K562 (cell line): ENCODE data around the gene GTF2A1L. TPM values are rescaled to one million over a fixed set of nuclear protein-coding genes. Genes with fewer than 3 reads are reported as not detected.

ENCODE experiments used
- ATAC-seq: fragments of 200-7000 bp; cut with Tn5 transposase; 3 replicates; pipeline ENCODE4 v1.9.1; 2020; ENCODE audit warnings: moderate library complexity
- BruUV-seq: library from RNA; stranded (reverse); fragments of 400-500 nt; replicated peaks from 2 replicates; lab custom pipeline; 2021; lab: Mats Ljungman, UMichigan
- CTCF ChIA-PET: fragments of 300-600 bp; formaldehyde crosslinking; extraction: SDS; loops from one replicate; lab custom pipeline; 2021; ENCODE audit warnings: low intra/inter-chr PET ratio; lab: Yijun Ruan, JAX
- POLR2A ChIA-PET: fragments of 300-600, 350-650 bp; sonication (Branson Sonifier 250); formaldehyde crosslinking; extraction: SDS; loops from one replicate; lab custom pipeline; 2021; ENCODE audit warnings: antibody characterized with exemption, inconsistent platforms; lab: Yijun Ruan, JAX
- DNase-seq, 4 experiments: peaks; one replicate each; pipeline versions ENCODE4 v3.0.0 to v3.0.0-alpha.2; 2011 to 2018; ENCODE audit warnings: low spot score in 3 of 4, mixed read lengths in 3 of 4; ENCODE audit errors: extremely low read depth in 1 of 4
- FAIRE-seq: peaks from 2 replicates; lab custom pipeline; 2011; peaks lifted over from hg19 to GRCh38; lab: Jason Lieb, UNC
- H2AFZ ChIP-seq: 2 replicates; pipeline ENCODE4 v1.6.0; 2011; ENCODE audit warnings: low read depth, low read length, control low read depth, inconsistent platforms
- H3K27ac ChIP-seq: fragments of 200-600 bp; 3 replicates; pipeline ENCODE4 v1.8.0; 2011; ENCODE audit warnings: low read depth, mild to moderate bottlenecking, control low read depth, inconsistent platforms, low read length, moderate library complexity, mixed read lengths; ENCODE audit errors: extremely low read depth
- H3K27me3 ChIP-seq, 2 experiments: fragments of 300-600 bp in 1 of 2; 2 replicates in 1 of 2; 3 replicates in 1 of 2; pipeline versions ENCODE4 v1.6.0 to v1.8.0; 2011; ENCODE audit warnings: inconsistent platforms in 2 of 2, low read length in 2 of 2, mild to moderate bottlenecking in 1 of 2, mixed read lengths in 1 of 2, moderate library complexity in 1 of 2; ENCODE audit not compliant: control insufficient read depth in 2 of 2, insufficient read depth in 2 of 2
- H3K36me3 ChIP-seq: fragments of 300-600 bp; 3 replicates; pipeline ENCODE4 v1.8.0; 2011; ENCODE audit warnings: mild to moderate bottlenecking, low read length, inconsistent platforms; ENCODE audit not compliant: control insufficient read depth, insufficient read depth
- H3K4me1 ChIP-seq, 2 experiments: fragments of 200-600 bp in 1 of 2; replicated peaks in 1 of 2; 2 replicates in 1 of 2; 3 replicates in 1 of 2; pipeline versions ENCODE4 v1.5.1 to v1.8.0; 2011; ENCODE audit warnings: inconsistent platforms in 2 of 2, low read length in 2 of 2, mild to moderate bottlenecking in 1 of 2, mixed read lengths in 1 of 2, moderate library complexity in 1 of 2; ENCODE audit not compliant: control insufficient read depth in 2 of 2, insufficient read depth in 2 of 2
- H3K4me2 ChIP-seq: 2 replicates; pipeline ENCODE4 v1.6.1; 2011; ENCODE audit warnings: low read length, control low read depth, inconsistent platforms, mixed read lengths; ENCODE audit not compliant: insufficient read depth
- H3K4me3 ChIP-seq: fragments of 200-600 bp; sonication (generic), shearing (Covaris generic); 2 replicates; pipeline ENCODE4 v1.5.1; 2016; ENCODE audit warnings: control low read depth, inconsistent platforms
- H3K79me2 ChIP-seq: fragments of 200-600 bp; 3 replicates; pipeline ENCODE4 v1.8.0; 2011; ENCODE audit warnings: low read length, inconsistent platforms; ENCODE audit not compliant: control insufficient read depth, insufficient read depth
- H3K9ac ChIP-seq, 2 experiments: 2 replicates each; pipeline versions ENCODE4 v1.6.0 to v1.6.1; 2011; ENCODE audit warnings: low read depth in 2 of 2, low read length in 2 of 2, control low read depth in 1 of 2, inconsistent platforms in 1 of 2, mild to moderate bottlenecking in 1 of 2, mixed read lengths in 1 of 2; ENCODE audit not compliant: insufficient read depth in 1 of 2
- H3K9me1 ChIP-seq: one replicate; pipeline ENCODE4 v1.6.0; 2011; ENCODE audit warnings: inconsistent platforms, mild to moderate bottlenecking, low read length, moderate library complexity; ENCODE audit not compliant: control insufficient read depth, insufficient read depth
- H3K9me3 ChIP-seq: replicated peaks from 2 replicates; pipeline ENCODE4 v1.5.1; 2011; ENCODE audit warnings: low read depth, low read length, inconsistent platforms; ENCODE audit not compliant: control insufficient read depth, insufficient read depth
- H4K20me1 ChIP-seq: replicated peaks from 2 replicates; pipeline ENCODE4 v1.6.1; 2011; ENCODE audit warnings: low read length, inconsistent platforms, mixed read lengths; ENCODE audit not compliant: control insufficient read depth, insufficient read depth
- DACH1 ChIP-seq: fragments of 450-650 bp; IDR thresholded peaks from 2 replicates; pipeline ENCODE4 v1.6.1; 2018; ENCODE audit not compliant: partially characterized antibody
- EWSR1 ChIP-seq: fragments of 450-650 bp; IDR thresholded peaks from 2 replicates; pipeline ENCODE4 v1.6.1; 2018; ENCODE audit warnings: borderline replicate concordance, mild to moderate bottlenecking, low read depth, moderate library complexity; ENCODE audit not compliant: partially characterized antibody
- FOXM1 ChIP-seq, 2 experiments: fragments of 450-650 bp in 1 of 2; sonication (generic) in 1 of 2; formaldehyde crosslinking in 1 of 2; IDR thresholded peaks; 2 replicates each; pipeline versions ENCODE4 v1.6.1 to v1.9.0; 2017 to 2022; ENCODE audit warnings: low read depth in 2 of 2, mild to moderate bottlenecking in 2 of 2, missing genetic modification reagents in 1 of 2, moderate library complexity in 1 of 2
- KLF6 ChIP-seq: fragments of 250-450 bp; sonication (Bioruptor Pico); IDR thresholded peaks from 2 replicates; pipeline ENCODE4 v1.4.0; 2020; ENCODE audit warnings: mild to moderate bottlenecking, moderate library complexity, borderline replicate concordance
- MCM7 ChIP-seq, 2 experiments: fragments of 450-650 bp; IDR thresholded peaks; 2 replicates each; pipeline ENCODE4 v1.6.1; 2016 to 2018
- NFATC3 ChIP-seq: fragments of 450-650 bp; IDR thresholded peaks from 2 replicates; pipeline ENCODE4 v1.6.1; 2017; ENCODE audit warnings: mild to moderate bottlenecking
- RBM22 ChIP-seq: fragments of 200-400 bp; formaldehyde crosslinking; IDR thresholded peaks from 2 replicates; pipeline ENCODE4 v1.6.1; 2018; ENCODE audit warnings: low read length, low read depth; ENCODE audit not compliant: poor library complexity, severe bottlenecking
- RCOR1 ChIP-seq, 2 experiments: IDR thresholded peaks; 2 replicates each; pipeline ENCODE4 v1.6.1; 2012; ENCODE audit warnings: low read depth in 2 of 2, low read length in 2 of 2, borderline replicate concordance in 1 of 2, improper control_type of control experiment in 1 of 2
- ZNF143 ChIP-seq: sonication (generic); formaldehyde crosslinking; IDR thresholded peaks from 2 replicates; pipeline ENCODE4 v1.9.0; 2022; ENCODE audit warnings: mild to moderate bottlenecking, missing genetic modification reagents
- ZNF263 ChIP-seq: sonication (generic); formaldehyde crosslinking; IDR thresholded peaks from 2 replicates; pipeline ENCODE4 v1.8.0; 2022; ENCODE audit warnings: mild to moderate bottlenecking, missing genetic modification reagents, borderline replicate concordance
- ZNF311 ChIP-seq: fragments of 250-450 bp; sonication (Bioruptor Pico); IDR thresholded peaks from 2 replicates; pipeline ENCODE4 v1.4.0; 2020; ENCODE audit warnings: mild to moderate bottlenecking, moderate library complexity
- ZNF79 ChIP-seq: fragments of 250-450 bp; sonication (Bioruptor Pico); IDR thresholded peaks from 2 replicates; pipeline ENCODE4 v1.4.0; 2020; ENCODE audit warnings: low read depth, mild to moderate bottlenecking, moderate library complexity
- WGBS: fragments of 100-300 bp; shearing (Covaris generic); methylation state at CpG from one replicate; pipeline ENCODE4 v1.1.6; 2016; ENCODE audit warnings: low coverage, mixed read lengths; ENCODE audit not compliant: insufficient coverage; ENCODE audit errors: missing lambda C conversion rate; 5-methylcytosine and 5-hydroxymethylcytosine counted together
- in situ Hi-C: fragments of 300-500 bp; cut with MboI; formaldehyde crosslinking; loops from 4 replicates; pipeline ENCODE4 v1.15.0; 2018; ENCODE audit warnings: inconsistent platforms, mixed read lengths
- intact Hi-C: fragments of 100-400 bp; cut with micrococcal nuclease; formaldehyde crosslinking; loops from 2 replicates; pipeline ENCODE4 v1.14.2; 2022
- polyA plus RNA-seq, 8 experiments: library from polyadenylated mRNA; depleted of rRNA in 4 of 8; stranded (reverse) in 5 of 8; unstranded in 3 of 8; fragments of >200 nt; fragmentation: Nextera tagmentation in 2 of 8; fragmentation: Illumina TruSeq in 1 of 8; extraction: Ambion mirVana in 2 of 8; extraction: Trizol in 1 of 8; gene quantifications; 2 replicates each; pipeline versions ENCODE4 v1.2.1 to v1.2.3, GENCODE V29; 2011 to 2014; ENCODE audit warnings: inconsistent platforms in 1 of 8, missing spikeins in 1 of 8
- total RNA-seq, 7 experiments: library from RNA; depleted of rRNA in 6 of 7; stranded (reverse); fragments of >200 nt in 6 of 7; fragmentation: Illumina TruSeq in 2 of 7; extraction: Trizol in 2 of 7; gene quantifications; 2 replicates each; pipeline versions ENCODE4 v1.2.1 to v1.2.3, GENCODE V29; 2011 to 2021; ENCODE audit warnings: low replicate concordance in 1 of 7
- TF ChIP-seq, protein P1 (sequence below): fragments of 200-800 bp; sonication (Bioruptor generic); IDR thresholded peaks from 2 replicates; pipeline ENCODE4 v1.6.1; 2017; ENCODE audit warnings: missing genetic modification characterization, missing compliant biosample characterization
- TF ChIP-seq, protein P2 (sequence below): fragments of 450-650 bp; IDR thresholded peaks from 2 replicates; pipeline ENCODE4 v1.7.0; 2016; ENCODE audit warnings: borderline replicate concordance
- TF ChIP-seq, protein P3 (sequence below): fragments of 250-450 bp; sonication (Bioruptor Pico); IDR thresholded peaks from 2 replicates; pipeline ENCODE4 v1.5.0; 2020; ENCODE audit warnings: mild to moderate bottlenecking

GTF2A1L gene
- total and polyA plus RNA-seq, 9 of the 15 experiments (the other 6 are each of a cell fraction or from before 2014, with no cell fraction given): 0.05 to 0.35 (median 0.12) TPM; not detected in 5

DNA sequence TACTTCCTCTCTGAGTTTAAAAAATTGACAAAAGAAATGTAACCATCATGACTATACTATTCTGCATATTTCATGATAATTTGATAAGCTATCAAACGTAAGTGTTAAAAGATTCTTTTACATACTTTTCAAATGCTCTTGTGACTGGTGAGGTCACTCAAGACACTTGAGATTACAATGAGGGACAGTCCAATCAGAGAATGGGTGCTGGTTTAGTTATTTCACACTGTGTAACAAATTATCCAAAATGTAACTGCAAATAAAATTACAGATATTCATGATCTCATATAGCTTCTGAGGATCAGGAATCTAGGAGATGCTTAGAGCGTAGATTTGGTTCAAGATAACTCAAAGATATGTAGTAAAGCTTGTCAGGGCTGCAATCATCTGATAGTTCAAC, 4.4 kb upstream of the GTF2A1L start:
- Histone ChIP-seq H3K4me2 (no peak overlapping the region), H3K4me1 (peaks cover 4% of the 10 kb centered on the region in 2 experiments; a peak in 3 of 5 replicates), H2AFZ (no peak overlapping the region), H3K9ac (no peak overlapping the region), H3K9me3 (0 out of 2 replicates have a peak, but pooled peaks cover 3% of the 10 kb centered on the region), H4K20me1 (no peaks in the 10 kb centered on the region), H3K9me1 (no peaks in the 10 kb centered on the region), H3K27me3 (no peaks in the 10 kb centered on the region), H3K36me3 (no peaks in the 10 kb centered on the region), H3K4me3 (no peak overlapping the region), H3K79me2 (no peaks in the 10 kb centered on the region), H3K27ac (no peak overlapping the region)
- in situ Hi-C loops: loop anchor here (25.0 kb wide), 1 partner anchor 1874 kb away; no protein-coding TSS in a partner anchor
- TF ChIP-seq RCOR1 (IDR thresholded peaks at IDR 0.05; ENCODE audit: borderline replicate concordance in 1 of 2, low read depth in 2 of 2, low read length in 2 of 2) (no peak), KLF6 (CRISPR knock-in tag) (no peak), DACH1 (no peak), ZNF263 (no peak), FOXM1 (IDR thresholded peaks at IDR 0.05; ENCODE audit: low read depth) (no peak), FOXM1 (CRISPR knock-in tag; IDR thresholded peaks at IDR 0.05; ENCODE audit: low read depth) (no peak), EWSR1 (no peak), ZNF311 (CRISPR knock-in tag) (no peak), NFATC3 (no peak), MCM7 (IDR thresholded peaks at IDR 0.05) (no peak), RBM22 (no peak), ZNF79 (CRISPR knock-in tag) (no peak), ZNF143 (CRISPR knock-in tag) (no peak)
- TF ChIP-seq, protein P1, sequence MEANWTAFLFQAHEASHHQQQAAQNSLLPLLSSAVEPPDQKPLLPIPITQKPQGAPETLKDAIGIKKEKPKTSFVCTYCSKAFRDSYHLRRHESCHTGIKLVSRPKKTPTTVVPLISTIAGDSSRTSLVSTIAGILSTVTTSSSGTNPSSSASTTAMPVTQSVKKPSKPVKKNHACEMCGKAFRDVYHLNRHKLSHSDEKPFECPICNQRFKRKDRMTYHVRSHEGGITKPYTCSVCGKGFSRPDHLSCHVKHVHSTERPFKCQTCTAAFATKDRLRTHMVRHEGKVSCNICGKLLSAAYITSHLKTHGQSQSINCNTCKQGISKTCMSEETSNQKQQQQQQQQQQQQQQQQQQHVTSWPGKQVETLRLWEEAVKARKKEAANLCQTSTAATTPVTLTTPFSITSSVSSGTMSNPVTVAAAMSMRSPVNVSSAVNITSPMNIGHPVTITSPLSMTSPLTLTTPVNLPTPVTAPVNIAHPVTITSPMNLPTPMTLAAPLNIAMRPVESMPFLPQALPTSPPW: no peak
- TF ChIP-seq, protein P2, sequence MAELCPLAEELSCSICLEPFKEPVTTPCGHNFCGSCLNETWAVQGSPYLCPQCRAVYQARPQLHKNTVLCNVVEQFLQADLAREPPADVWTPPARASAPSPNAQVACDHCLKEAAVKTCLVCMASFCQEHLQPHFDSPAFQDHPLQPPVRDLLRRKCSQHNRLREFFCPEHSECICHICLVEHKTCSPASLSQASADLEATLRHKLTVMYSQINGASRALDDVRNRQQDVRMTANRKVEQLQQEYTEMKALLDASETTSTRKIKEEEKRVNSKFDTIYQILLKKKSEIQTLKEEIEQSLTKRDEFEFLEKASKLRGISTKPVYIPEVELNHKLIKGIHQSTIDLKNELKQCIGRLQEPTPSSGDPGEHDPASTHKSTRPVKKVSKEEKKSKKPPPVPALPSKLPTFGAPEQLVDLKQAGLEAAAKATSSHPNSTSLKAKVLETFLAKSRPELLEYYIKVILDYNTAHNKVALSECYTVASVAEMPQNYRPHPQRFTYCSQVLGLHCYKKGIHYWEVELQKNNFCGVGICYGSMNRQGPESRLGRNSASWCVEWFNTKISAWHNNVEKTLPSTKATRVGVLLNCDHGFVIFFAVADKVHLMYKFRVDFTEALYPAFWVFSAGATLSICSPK: no peak
- TF ChIP-seq, protein P3, sequence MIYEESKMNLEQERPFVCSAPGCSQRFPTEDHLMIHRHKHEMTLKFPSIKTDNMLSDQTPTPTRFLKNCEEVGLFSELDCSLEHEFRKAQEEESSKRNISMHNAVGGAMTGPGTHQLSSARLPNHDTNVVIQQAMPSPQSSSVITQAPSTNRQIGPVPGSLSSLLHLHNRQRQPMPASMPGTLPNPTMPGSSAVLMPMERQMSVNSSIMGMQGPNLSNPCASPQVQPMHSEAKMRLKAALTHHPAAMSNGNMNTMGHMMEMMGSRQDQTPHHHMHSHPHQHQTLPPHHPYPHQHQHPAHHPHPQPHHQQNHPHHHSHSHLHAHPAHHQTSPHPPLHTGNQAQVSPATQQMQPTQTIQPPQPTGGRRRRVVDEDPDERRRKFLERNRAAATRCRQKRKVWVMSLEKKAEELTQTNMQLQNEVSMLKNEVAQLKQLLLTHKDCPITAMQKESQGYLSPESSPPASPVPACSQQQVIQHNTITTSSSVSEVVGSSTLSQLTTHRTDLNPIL (CRISPR knock-in tag): no peak
- WGBS: 56% methylated on average over 2 of the region's 2 CpGs
- ATAC-seq (no peak), DNase-seq (no peak), FAIRE-seq (no peak)
- ChIA-PET CTCF (no interaction called here), POLR2A (no interaction called here)
- no TSS peak for BruUV-seq
- intact Hi-C loops: no loop called here
